ENCODE measurements around the gene PPARG. TPM values are rescaled to one million over a fixed set of nuclear protein-coding genes. Genes with fewer than 3 reads are reported as not detected.

Gene PPARG
- total and polyA plus RNA-seq, 2 of the 8 experiments (the other 6 are each of a cell fraction or from before 2014, with no cell fraction given): 0.06 TPM; not detected in 1

GRCh38 chr3:12424635-12425319, 135.9 kb downstream of the PPARG start:
- Histone ChIP-seq H3K56ac (replicated peaks; ENCODE audit: insufficient read length, low read depth, low read length) (no peak overlapping the region), H2BK120ac (replicated peaks; ENCODE audit: low read depth, low read length) (no peak overlapping the region), H3K36me3 (ENCODE audit: control insufficient read depth in 2 of 4, insufficient read depth in 4 of 4, low read length in 3 of 4) (no peaks in the 10 kb centered on the region), H4K8ac (ENCODE audit: extremely low read depth, insufficient read depth, low read length) (no peak overlapping the region), H2BK15ac (ENCODE audit: low read length) (no peak overlapping the region), H2AK5ac (ENCODE audit: low read depth, low read length) (no peak overlapping the region), H2BK12ac (ENCODE audit: low read depth, low read length) (no peak overlapping the region), H4K20me1 (replicated peaks in 1 of 2; ENCODE audit: control insufficient read depth in 1 of 2, insufficient read depth in 2 of 2, low read length in 2 of 2) (no peaks in the 10 kb centered on the region), H3K4me2 (ENCODE audit: insufficient read depth in 1 of 2, low read depth in 2 of 2, low read length in 2 of 2) (no peak overlapping the region), H3K4me1 (replicated peaks in 1 of 4; ENCODE audit: control insufficient read depth in 3 of 4, insufficient read depth in 4 of 4, low read length in 3 of 4) (peaks cover 0 to 8% (median 6%) of the 10 kb centered on the region in 4 experiments; a peak in 4 of 7 replicates), H3K23ac (ENCODE audit: insufficient read length) (no peak overlapping the region), H3K79me2 (ENCODE audit: control insufficient read depth in 1 of 2, insufficient read depth in 2 of 2, low read length in 2 of 2) (no peaks in the 10 kb centered on the region), H3K27me3 (replicated peaks in 1 of 4; ENCODE audit: control insufficient read depth in 3 of 4, extremely low read depth in 1 of 4, insufficient read depth in 3 of 4, low read length in 3 of 4) (no peaks in the 10 kb centered on the region), H3K14ac (ENCODE audit: insufficient read length) (no peak overlapping the region), H2BK20ac (ENCODE audit: low read length) (no peak overlapping the region), H2BK5ac (ENCODE audit: low read depth, low read length) (no peak overlapping the region), H3K23me2 (ENCODE audit: low read depth, low read length) (no peaks in the 10 kb centered on the region), H3K4ac (replicated peaks; ENCODE audit: insufficient read length, low read depth, low read length) (no peak overlapping the region), H4K5ac (ENCODE audit: insufficient read length, low read depth, low read length) (no peak overlapping the region), H4K91ac (replicated peaks; ENCODE audit: insufficient read length, low read length) (no peak overlapping the region), H3K9me3 (ENCODE audit: insufficient read depth in 2 of 2, low read depth in 1 of 2, low read length in 1 of 2) (no peaks in the 10 kb centered on the region), H3K18ac (ENCODE audit: extremely low read depth, low read length) (no peak overlapping the region), H3K9ac (replicated peaks in 1 of 4; ENCODE audit: extremely low read depth in 1 of 4, low read depth in 3 of 4, low read length in 3 of 4) (no peak overlapping the region), H3K4me3 (ENCODE audit: extremely low read depth in 1 of 4, insufficient read depth in 2 of 4, low read depth in 3 of 4, low read length in 4 of 4) (no peak overlapping the region), H3K27ac (ENCODE audit: low read depth, low read length) (no peak overlapping the region), H2AFZ (ENCODE audit: low read length) (0 out of 2 replicates have a peak overlapping the region, but pooled peaks have one; percentile 70), H3K79me1 (ENCODE audit: low read depth, low read length) (no peaks in the 10 kb centered on the region)
- 86% methylated on average over 12 of the region's 12 CpGs; no CpG with 5 or more reads in 1 of the 2 experiments for WGBS, 2 experiments (ENCODE audit: extremely low coverage in 1 of 2, insufficient coverage in 1 of 2, insufficient read length in 1 of 2, insufficient replicate concordance in 2 of 2, low coverage in 1 of 2, low lambda C conversion rate in 2 of 2, missing lambda C conversion rate in 1 of 2)
- no peak for FAIRE-seq
- TF ChIP-seq KDM5A (IDR thresholded peaks at IDR 0.05; ENCODE audit: low read length): no peak
- no peak for TF ChIP-seq POLR2AphosphoS5 (IDR thresholded peaks at IDR 0.05; ENCODE audit: low read depth, low read length)
- no peak for TF ChIP-seq SP4 (IDR thresholded peaks at IDR 0.05; ENCODE audit: low read length)
- no peak for TF ChIP-seq CHD1 (IDR thresholded peaks at IDR 0.05; ENCODE audit: low read depth, low read length)
- TF ChIP-seq CREB1 (IDR thresholded peaks at IDR 0.05): no peak
- TF ChIP-seq CTBP2 (IDR thresholded peaks at IDR 0.05; ENCODE audit: borderline replicate concordance, insufficient read depth, insufficient read length, low read length): no peak
- no peak for TF ChIP-seq SIN3A (conservative IDR thresholded peaks at IDR 0.05 in 1 of 2, IDR thresholded peaks at IDR 0.05 in 1 of 2; ENCODE audit: low read depth in 1 of 2, low read length in 2 of 2)
- no peak for TF ChIP-seq RAD21 (IDR thresholded peaks at IDR 0.05 in 1 of 2, conservative IDR thresholded peaks at IDR 0.05 in 1 of 2; ENCODE audit: low read depth in 2 of 2, low read length in 2 of 2)
- TF ChIP-seq NRF1 (IDR thresholded peaks at IDR 0.05; ENCODE audit: low read depth, low read length): no peak
- no peak for TF ChIP-seq SP2 (IDR thresholded peaks at IDR 0.05; ENCODE audit: low read length)
- no peak for TF ChIP-seq MAFK (IDR thresholded peaks at IDR 0.05; ENCODE audit: low read depth, low read length)
- POLR2A ChIA-PET (ENCODE audit: partially characterized antibody): no interaction called here
- peak in 1 of 2 experiments; percentile 32 for DNase-seq (ENCODE audit: low read depth in 1 of 2, low spot score in 2 of 2)
- CTCF ChIA-PET (ENCODE audit: partially characterized antibody): interaction anchor here (0.6 kb wide), 1 partner anchor 1090 kb away, joined by 3 read pairs; no protein-coding TSS in a partner anchor
